RKO (cell line): ENCODE results near the gene PDK1.

Experiments used
- DNase-seq: peaks from one replicate; pipeline ENCODE4 v3.0.0-alpha.2; 2016; ENCODE audit warnings: low spot score

PDK1 gene

GRCh38 chr2:172597176-172597842, 41.4 kb downstream of the PDK1 start:
- no peak for DNase-seq

DNA sequence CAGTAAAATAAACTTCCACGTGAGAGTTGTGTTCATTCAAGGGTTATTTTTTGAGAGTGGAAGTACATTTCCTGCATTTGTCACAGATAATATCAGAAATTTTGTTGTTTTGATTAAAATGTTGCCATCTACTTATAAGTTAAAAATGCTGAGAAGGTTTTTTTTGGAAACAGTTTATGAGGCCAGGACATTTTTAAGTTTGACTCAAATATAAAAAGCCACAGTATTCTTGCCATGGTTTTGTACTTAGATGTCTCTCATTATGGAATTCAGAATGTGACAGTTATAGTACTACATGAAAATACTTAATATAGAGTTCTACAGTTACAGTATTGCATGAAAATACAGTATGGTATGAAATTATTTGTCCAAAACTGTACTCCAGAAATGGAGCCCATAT, 44.1 kb downstream of the PDK1 start:
- no peak for DNase-seq

DNA sequence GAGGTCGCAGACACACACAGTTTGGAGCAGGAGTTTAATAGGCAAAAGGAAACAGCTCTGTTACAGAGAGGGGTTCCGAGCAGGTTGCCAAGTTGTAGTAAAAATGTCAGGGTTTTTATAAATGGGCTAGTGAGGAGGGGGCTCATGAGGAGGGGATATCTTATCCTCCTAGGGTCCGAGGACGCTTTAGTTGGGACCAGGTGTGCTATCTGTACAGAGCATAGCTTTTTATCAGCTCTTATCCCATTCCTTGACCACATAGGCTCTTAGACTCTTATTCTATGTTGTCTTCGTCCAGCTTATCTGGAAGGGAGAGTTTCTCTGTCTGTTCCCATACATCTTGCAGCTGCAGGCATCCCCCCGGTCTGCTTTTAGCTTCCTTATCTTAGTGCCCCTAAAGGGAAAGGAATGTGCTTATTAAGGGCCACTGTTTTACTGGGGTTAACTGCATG, 44.7 kb downstream of the PDK1 start:
- DNase-seq = no peak

DNA sequence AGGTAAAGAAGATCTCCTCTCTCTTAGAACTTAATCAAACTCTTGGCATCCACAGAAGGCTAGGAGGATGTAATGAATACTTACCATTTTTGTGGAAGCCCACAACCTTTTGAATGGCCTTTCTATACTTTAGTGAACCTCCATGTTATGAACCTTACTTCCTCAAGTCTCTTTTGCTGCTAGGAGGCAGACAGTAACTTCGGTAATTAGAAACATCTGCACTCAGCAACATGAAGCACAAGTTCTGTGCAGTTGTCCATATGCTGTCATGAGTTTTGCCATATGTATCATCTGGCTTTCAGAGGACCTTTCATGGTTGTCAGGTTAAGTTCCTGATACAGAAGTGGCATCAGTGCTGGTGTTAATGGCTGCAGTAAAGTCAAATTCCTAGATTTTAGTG, 50.4 kb downstream of the PDK1 start:
- DNase-seq = no peak

GRCh38 chr2:172607379-172607928, 51.6 kb downstream of the PDK1 start:
- no peak for DNase-seq

GRCh38 chr2:172609488-172609887, 53.6 kb downstream of the PDK1 start:
- no peak for DNase-seq

DNA sequence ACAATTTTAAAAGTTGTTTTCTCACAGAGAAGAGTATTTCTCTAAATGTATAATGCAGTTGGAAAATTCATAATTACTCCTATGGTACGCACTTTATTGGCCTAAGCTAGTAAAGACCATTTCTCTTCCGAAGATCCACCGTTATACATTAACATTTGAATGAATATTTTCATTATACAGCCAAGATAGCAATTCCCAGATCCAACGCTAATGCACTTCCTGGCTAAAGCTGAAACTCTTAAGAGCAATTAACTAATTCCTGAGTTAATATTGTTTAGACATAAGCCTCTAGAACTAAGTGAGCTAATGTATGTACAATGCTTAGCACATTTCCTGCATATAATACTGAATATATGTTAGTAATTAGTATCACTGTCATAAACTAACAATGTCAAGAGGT, 56.2 kb downstream of the PDK1 start:
- DNase-seq = no peak

- no peak for DNase-seq
Measured at GRCh38 chr2:172613040-172613439, 57.1 kb downstream of the PDK1 start.

DNA sequence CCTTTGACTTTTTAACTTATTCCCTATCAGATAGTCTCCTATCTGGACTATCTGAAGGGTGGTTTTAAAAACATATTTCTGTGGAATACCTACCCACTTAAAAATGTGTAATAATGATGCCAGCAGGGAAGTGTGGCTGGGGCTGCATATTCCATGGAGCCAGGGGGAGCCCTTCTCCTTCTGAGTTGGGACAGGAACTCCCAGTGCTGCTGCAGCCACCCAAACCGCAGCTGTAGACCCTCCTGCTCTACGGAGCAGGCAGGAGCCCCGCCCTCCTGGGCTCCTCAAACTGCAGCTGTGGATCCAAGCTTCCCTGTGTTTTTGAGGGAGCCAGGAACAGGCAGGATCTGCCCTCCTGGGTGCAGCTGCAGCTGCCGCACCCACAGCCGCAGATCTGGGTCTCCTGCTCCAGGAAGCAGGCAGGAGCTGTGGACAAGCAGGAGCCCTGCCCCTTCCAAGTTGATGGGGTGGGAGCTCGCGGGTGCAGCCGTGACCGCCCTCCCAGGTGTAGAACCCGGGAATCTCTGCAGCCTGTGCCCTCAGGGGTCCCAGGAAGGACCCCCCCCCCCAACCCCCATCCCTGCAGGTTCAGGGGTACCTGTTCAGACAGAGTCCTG, 57.8 kb downstream of the PDK1 start:
- no peak for DNase-seq

DNA sequence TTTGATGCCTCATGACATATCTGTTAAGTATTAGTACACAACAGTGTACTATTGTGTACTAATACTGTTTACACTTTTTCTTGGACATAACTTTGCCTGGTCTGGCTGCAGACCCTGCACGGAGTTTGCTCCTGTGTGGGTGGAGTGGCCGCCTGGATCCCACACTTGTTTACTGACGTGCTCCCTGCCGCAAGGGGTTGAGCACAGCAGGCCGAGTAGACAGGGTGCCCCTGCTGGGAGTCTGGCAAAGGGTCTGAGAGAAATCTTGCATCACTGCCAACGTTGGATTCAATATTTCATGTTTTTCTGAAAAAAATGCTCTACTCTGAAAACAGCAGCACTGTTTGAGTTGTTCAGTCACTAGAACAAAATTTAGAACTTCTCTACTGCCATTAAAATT, 59.0 kb downstream of the PDK1 start:
- no peak for DNase-seq

DNA sequence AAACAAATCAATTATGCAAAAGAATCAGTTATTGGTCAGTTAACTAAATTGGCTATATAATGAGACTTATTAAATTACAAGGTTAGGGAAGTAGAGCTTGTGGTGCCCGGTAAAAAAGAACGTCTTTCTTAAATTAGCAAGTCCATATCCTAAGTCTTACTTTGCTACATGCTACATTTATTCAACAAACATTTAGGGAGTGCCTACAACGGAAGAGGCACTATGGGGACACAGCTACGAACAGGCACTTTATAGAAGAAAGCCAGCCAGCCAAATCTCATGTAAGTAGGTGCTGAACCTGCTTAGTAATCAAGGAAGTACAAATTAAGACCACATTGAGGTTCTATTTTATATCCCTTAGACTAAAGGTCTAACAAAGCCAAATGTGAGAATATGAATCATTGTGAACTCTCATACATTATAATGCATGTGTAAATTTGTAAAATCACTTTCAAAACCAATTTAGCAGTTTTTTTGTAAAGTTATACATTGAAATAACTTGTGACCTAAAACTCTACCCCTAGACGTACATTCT, 59.9 kb downstream of the PDK1 start:
- no peak for DNase-seq

DNA sequence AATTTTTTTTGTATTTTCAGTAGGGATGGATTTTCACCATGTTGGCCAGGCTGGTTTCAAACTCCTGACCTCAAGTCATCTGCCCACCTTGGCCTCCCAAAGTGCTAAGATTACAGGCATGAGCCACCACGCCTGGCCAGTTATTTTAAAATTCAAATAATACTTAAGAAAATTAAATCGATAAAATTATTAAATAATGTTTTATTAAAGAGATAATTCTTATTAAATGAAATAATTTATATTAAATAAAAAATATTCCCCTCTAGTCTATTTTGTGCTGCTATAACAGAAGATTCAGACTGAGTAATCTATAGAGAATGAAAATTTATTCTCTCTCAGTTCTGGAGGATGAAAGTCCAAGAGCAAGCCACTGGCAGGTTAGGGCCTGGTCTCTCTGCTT, 61.2 kb downstream of the PDK1 start:
- no peak for DNase-seq

DNA sequence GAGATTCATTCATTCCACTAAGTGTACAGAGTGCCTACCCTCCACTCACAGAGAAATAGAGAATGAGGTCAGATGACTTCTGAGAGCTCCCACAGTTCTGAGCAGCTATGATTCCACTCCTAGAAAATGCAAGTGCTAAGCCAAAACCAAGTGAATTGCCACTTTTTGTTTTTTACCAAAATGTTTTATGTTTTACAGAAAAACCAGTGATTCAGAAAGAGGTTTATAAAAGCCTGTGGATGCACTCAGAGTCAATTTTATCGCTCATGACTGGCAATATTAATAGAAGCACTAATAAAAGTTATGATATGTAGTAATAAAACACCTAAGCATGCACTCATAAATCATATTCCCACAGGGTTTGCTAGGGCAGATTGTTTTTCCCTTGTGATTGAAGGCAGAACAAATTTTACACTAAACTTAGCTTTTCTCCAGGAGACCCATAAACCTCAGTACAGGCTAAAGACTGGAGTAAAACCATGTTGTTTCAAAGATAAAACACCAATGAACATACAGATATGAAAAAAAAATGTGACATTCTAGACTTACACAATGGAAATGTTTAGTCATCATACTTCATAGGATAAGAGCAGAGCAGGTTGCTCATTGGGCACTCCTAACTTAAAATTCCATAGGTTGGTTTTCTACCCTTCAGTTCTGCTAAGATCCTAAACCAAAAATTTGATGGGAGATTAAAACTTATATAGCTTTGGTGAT, 67.5 kb downstream of the PDK1 start:
- peak; percentile 13 for DNase-seq

DNA sequence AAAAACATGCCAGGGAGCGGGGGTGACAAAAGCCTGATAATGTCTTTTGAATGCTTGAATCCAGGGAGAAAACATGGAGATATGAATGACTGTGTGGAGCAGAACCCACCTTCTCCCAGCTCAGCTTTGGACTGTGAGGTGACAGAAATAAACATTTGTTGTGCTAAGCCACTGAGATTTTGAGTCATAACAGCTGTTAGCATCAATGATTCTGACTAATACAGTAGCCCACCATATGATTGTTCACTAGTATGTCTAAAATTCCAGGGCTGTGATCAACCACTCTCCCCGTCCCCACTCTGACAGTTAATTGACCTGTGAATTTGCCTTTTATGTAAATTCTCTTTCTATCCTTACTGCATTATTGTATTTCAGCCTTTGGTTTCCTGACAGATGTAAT, 69.1 kb downstream of the PDK1 start:
- no peak for DNase-seq

- DNase-seq = no peak
Measured at GRCh38 chr2:172627181-172627580, 71.3 kb downstream of the PDK1 start.

DNA sequence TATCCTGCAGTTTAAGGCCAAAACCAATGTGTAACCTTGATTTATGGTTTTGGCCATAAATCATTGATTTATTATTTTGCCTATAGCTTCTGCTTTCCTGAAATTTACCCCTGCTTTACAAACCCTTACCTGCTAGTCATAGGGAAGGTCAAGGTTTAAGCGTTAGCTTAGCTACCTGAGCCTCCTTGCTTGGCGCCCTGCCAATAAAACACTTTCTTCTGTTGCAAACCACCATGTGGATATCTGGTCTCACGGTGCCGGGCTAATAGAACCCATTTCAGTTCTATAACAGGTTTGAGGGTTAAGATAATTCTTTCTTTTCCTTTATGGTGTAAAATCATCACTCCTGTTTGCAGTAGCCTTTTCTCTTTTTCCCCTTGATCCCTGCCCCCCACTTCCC, 72.2 kb downstream of the PDK1 start:
- DNase-seq = no peak

- DNase-seq = no peak
Measured at GRCh38 chr2:172629586-172629985, 73.7 kb downstream of the PDK1 start.

- DNase-seq = no peak
Measured at GRCh38 chr2:172630181-172630580, 74.3 kb downstream of the PDK1 start.

- no peak for DNase-seq
Measured at GRCh38 chr2:172634477-172634876, 78.6 kb downstream of the PDK1 start.

DNA sequence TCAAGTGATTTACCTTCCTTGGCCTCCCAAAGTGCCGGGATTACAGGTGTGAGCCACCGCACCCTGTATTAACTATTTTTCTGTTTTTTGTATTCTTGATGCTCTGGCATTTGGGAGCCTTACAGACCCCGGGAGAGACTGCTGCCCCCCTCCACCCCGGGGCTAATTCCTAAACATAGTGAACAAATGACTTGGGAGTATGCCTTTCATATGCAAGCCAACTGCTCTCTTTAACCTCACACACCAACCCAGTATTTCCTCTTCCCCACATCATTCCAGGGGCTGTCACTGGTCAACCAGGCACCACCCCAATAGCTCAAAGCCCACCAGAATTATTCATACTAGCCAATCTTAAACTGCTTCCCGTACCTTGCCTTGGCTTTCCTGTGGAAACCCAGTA, 79.7 kb downstream of the PDK1 start:
- DNase-seq = no peak

DNA sequence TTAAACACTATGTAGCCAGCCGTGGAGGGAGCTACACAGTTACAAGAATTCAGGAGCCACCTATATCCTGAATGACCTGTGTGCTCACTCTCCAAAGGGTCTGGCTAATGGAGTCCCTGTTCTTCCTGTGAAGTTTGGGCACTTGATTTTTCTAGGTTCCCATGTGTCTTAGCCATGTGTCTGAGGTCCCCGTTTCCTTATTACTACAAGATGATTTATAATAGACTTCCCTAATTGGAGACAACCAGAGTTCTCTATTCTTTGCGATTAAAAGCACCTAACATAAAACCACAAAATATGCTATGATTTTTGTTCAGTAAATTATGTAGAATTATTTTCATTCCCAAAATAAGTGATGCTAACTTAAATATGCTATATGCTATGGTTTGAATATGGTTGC, 83.4 kb downstream of the PDK1 start:
- DNase-seq = no peak

DNA sequence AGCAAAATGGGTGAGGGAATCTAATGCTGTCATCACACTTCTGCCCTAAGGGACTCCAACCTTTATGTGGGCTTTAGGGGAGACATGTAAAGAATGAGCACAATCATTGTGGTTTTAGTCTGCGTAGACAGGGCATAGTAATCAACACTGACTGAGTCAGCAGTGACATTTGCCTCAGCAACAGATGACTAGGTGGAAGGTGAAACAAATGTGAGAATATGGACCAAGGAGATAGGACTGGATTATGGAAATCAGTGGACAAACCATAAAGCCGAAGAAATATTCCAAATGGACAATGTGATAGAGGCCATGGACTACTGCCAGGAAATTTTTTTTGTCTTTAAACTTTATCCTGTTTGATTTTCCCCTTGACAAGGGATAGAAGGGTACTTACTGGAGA, 83.9 kb downstream of the PDK1 start:
- DNase-seq = peak; percentile 35

GRCh38 chr2:172640389-172640788, 84.5 kb downstream of the PDK1 start:
- DNase-seq = no peak
